ENCODE measurements around the gene OR2V2. TPM values are rescaled to one million over a fixed set of nuclear protein-coding genes. Genes with fewer than 3 reads are reported as not detected.

The OR2V2 gene
- total RNA-seq, 1 experiment from 2014 or later = not detected

DNA sequence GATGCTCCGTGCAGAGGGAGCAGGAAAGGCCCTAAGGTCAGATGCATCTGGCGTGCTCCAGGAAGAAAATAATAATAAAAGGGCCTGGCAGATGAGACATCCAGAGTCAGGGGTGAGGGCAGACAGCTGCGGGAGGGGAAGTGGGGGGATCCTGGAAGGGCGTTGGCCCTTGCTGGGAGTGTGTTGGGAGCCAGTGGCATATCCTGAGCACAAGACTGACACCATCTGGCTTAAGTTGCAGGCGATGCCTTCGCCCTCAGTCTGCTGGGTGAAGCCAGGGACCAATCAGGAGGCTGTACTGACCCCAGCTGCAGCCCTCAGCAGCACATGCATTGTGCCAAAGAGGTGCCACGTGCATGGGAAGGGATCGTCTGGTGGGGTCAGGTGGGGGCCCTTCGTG lies 3.8 kb downstream of the OR2V2 start:
- Histone ChIP-seq H3K27me3 (replicated peaks; ENCODE audit: insufficient read depth, low read depth, low read length, poor library complexity) (no peaks in the 10 kb centered on the region), H3K4me1 (ENCODE audit: insufficient read depth, low read length, poor library complexity, severe bottlenecking) (no peaks in the 10 kb centered on the region), H3K9me3 (ENCODE audit: low read depth, low read length, poor library complexity, severe bottlenecking) (no peaks in the 10 kb centered on the region), H3K36me3 (ENCODE audit: insufficient read depth, low read length, poor library complexity, severe bottlenecking) (no peaks in the 10 kb centered on the region), H3K4me3 (ENCODE audit: low read depth, low read length, poor library complexity, severe bottlenecking) (no peak overlapping the region), H3K27ac (ENCODE audit: low read depth, low read length, poor library complexity, severe bottlenecking) (no peak overlapping the region)
- TF ChIP-seq, protein P1, sequence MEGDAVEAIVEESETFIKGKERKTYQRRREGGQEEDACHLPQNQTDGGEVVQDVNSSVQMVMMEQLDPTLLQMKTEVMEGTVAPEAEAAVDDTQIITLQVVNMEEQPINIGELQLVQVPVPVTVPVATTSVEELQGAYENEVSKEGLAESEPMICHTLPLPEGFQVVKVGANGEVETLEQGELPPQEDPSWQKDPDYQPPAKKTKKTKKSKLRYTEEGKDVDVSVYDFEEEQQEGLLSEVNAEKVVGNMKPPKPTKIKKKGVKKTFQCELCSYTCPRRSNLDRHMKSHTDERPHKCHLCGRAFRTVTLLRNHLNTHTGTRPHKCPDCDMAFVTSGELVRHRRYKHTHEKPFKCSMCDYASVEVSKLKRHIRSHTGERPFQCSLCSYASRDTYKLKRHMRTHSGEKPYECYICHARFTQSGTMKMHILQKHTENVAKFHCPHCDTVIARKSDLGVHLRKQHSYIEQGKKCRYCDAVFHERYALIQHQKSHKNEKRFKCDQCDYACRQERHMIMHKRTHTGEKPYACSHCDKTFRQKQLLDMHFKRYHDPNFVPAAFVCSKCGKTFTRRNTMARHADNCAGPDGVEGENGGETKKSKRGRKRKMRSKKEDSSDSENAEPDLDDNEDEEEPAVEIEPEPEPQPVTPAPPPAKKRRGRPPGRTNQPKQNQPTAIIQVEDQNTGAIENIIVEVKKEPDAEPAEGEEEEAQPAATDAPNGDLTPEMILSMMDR (conservative IDR thresholded peaks at IDR 0.05; ENCODE audit: low read depth, low read length) = no peak
- TF ChIP-seq EZH2 (IDR thresholded peaks at IDR 0.05; ENCODE audit: borderline replicate concordance, low read depth, low read length, poor library complexity, severe bottlenecking) = no peak
- no peak for DNase-seq (ENCODE audit: low spot score)
- ChIA-PET POLR2A (ENCODE audit: low non-redundant PET) (no interaction called here), CTCF (no interaction called here)
- no TSS peak for BruUV-seq (replicated peaks)
- intact Hi-C loops (cut with micrococcal nuclease; ENCODE audit: unreplicated experiment) = loop anchor here (10.0 kb wide), 2 partner anchors 286 to 366 kb away; partner anchors contain the start of gene ZFP62

DNA sequence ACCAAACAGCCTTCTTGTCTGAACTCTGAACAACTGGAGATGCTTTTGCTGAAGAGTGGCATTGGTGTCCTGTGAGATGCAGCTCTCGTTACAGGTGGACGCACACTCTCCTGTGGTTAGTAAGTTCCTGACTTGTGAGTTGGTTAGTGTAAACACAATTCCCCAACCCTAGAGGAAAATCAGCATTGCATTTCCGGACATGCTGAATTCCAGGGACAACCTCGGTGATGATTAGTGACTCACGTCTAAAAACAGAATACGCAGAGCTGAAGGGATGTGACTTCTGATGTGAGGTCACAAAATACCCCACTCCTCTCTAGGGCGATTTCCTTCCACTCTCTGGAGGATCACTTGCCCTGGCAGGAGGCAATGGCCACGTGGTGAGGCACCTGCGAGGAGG lies 5.0 kb downstream of the OR2V2 start:
- no TSS peak for BruUV-seq (replicated peaks)
- peaks cover 3% of the 10 kb centered on the region for H3K27me3 ChIP-seq (replicated peaks; ENCODE audit: insufficient read depth, low read depth, low read length, poor library complexity)
- DNase-seq (ENCODE audit: low spot score) = no peak
- H3K9me3 ChIP-seq (ENCODE audit: low read depth, low read length, poor library complexity, severe bottlenecking) = no peaks in the 10 kb centered on the region
- CTCF ChIA-PET = interaction anchor here (0.5 kb wide), 1 partner anchor 1351 kb away, joined by 5 read pairs; no protein-coding TSS in a partner anchor
- TF ChIP-seq, protein P1 (conservative IDR thresholded peaks at IDR 0.05; ENCODE audit: low read depth, low read length) = no peak
- POLR2A ChIA-PET (ENCODE audit: low non-redundant PET) = no interaction called here
- H3K27ac ChIP-seq (ENCODE audit: low read depth, low read length, poor library complexity, severe bottlenecking) = no peak overlapping the region
- no peaks in the 10 kb centered on the region for H3K36me3 ChIP-seq (ENCODE audit: insufficient read depth, low read length, poor library complexity, severe bottlenecking)
- no peak overlapping the region for H3K4me3 ChIP-seq (ENCODE audit: low read depth, low read length, poor library complexity, severe bottlenecking)
- no peaks in the 10 kb centered on the region for H3K4me1 ChIP-seq (ENCODE audit: insufficient read depth, low read length, poor library complexity, severe bottlenecking)
- intact Hi-C loops (cut with micrococcal nuclease; ENCODE audit: unreplicated experiment) = loop anchor here (10.0 kb wide), 2 partner anchors 288 to 368 kb away; partner anchors contain the start of gene ZFP62

DNA sequence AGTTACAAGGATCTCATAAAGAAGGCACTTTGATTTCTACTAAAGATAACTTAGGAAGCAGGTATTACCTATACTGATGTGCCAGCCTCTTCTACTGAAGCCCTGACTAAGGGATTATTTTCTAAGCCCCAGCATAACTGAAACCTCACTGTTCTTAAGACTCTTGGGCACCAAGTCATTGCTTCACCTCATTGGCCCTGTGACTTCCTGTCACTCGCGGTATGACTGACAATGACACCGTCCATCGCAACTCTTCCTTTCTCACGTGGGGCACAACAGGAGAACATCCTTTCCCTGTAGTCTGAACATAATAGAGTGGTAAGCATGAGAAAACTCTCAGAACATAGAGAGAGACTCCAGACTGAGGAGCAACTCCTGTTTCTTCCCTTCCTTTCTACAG lies 6.4 kb downstream of the OR2V2 start:
- intact Hi-C loops (cut with micrococcal nuclease; ENCODE audit: unreplicated experiment) = loop anchor here (10.0 kb wide), 2 partner anchors 289 to 369 kb away; partner anchors contain the start of gene ZFP62
- POLR2A ChIA-PET (ENCODE audit: low non-redundant PET) = no interaction called here
- no peaks in the 10 kb centered on the region for H3K9me3 ChIP-seq (ENCODE audit: low read depth, low read length, poor library complexity, severe bottlenecking)

More for the DNA sequence above, 6.4 kb downstream of the OR2V2 start:
- BruUV-seq (replicated peaks) = no TSS peak
- no peak overlapping the region for H3K27ac ChIP-seq (ENCODE audit: low read depth, low read length, poor library complexity, severe bottlenecking)
- no peak for TF ChIP-seq EZH2 (IDR thresholded peaks at IDR 0.05; ENCODE audit: borderline replicate concordance, low read depth, low read length, poor library complexity, severe bottlenecking)
- TF ChIP-seq, protein P1 (conservative IDR thresholded peaks at IDR 0.05; ENCODE audit: low read depth, low read length) = no peak
- no peak overlapping the region for H3K4me3 ChIP-seq (ENCODE audit: low read depth, low read length, poor library complexity, severe bottlenecking)
- no peaks in the 10 kb centered on the region for H3K4me1 ChIP-seq (ENCODE audit: insufficient read depth, low read length, poor library complexity, severe bottlenecking)
- H3K27me3 ChIP-seq (replicated peaks; ENCODE audit: insufficient read depth, low read depth, low read length, poor library complexity) = peaks cover 3% of the 10 kb centered on the region
- DNase-seq (ENCODE audit: low spot score) = no peak
- H3K36me3 ChIP-seq (ENCODE audit: insufficient read depth, low read length, poor library complexity, severe bottlenecking) = no peaks in the 10 kb centered on the region
- CTCF ChIA-PET = no interaction called here
